Mammary epithelial cell (primary cell): ENCODE data around the gene PIK3C3.

ENCODE experiments used
- CTCF ChIP-seq, 2 donors: IDR thresholded peaks in 1 of 2; conservative IDR thresholded peaks in 1 of 2; 2 replicates each; pipeline ENCODE4 v1.5.1; 2011 to 2012; ENCODE audit warnings: inconsistent platforms in 2 of 2, low read length in 2 of 2, mild to moderate bottlenecking in 2 of 2, control low read depth in 1 of 2, low read depth in 1 of 2; ENCODE audit not compliant: insufficient read depth in 1 of 2; ENCODE audit errors: extremely low read depth in 1 of 2
- EZH2 ChIP-seq: IDR thresholded peaks from 2 replicates; pipeline ENCODE4 v1.6.1; 2012; ENCODE audit warnings: low read length, inconsistent platforms, borderline replicate concordance

GRCh38 chr18:41996020-41996419, 41.0 kb downstream of the PIK3C3 start:
- TF ChIP-seq CTCF (conservative IDR thresholded peaks at IDR 0.05 in 1 of 2, IDR thresholded peaks at IDR 0.05 in 1 of 2; ENCODE audit: extremely low read depth in 1 of 2, insufficient read depth in 1 of 2, low read depth in 1 of 2, low read length in 2 of 2) (no peak), EZH2 (no peak)
